Astrocyte (in vitro differentiated cells and primary cell): ENCODE results near the gene FMN2.

ENCODE experiments used
- CTCF ChIP-seq: IDR thresholded peaks from 2 replicates; pipeline ENCODE4 v1.5.1; 2011; ENCODE audit warnings: low read depth, mild to moderate bottlenecking, inconsistent platforms, low read length, moderate library complexity; ENCODE audit not compliant: insufficient read depth
- EZH2 ChIP-seq: IDR thresholded peaks from 2 replicates; pipeline ENCODE4 v1.6.1; 2012; ENCODE audit warnings: mild to moderate bottlenecking, low read length, inconsistent platforms; ENCODE audit not compliant: insufficient read depth

- TF ChIP-seq CTCF (no peak), EZH2 (no peak)
Observed at GRCh38 chr1:240468656-240469055, 377.0 kb downstream of the FMN2 start.
